NCI-H146 (cell line): ENCODE data around the gene TCN2.
A peak's percentile ranks its signal among the peaks of the same experiment; 100 is the strongest.
"Not testable (repeated sequence)": the region's sequence is repeated elsewhere in the genome, so short reads cannot be mapped to it uniquely, and the experiment has no call there.

ENCODE experiments used
- DNase-seq: peaks from one replicate; lab custom pipeline; 2025; lab: John Stamatoyannopoulos, UW

TCN2 gene

GRCh38 chr22:30578481-30578880, 28.5 kb upstream of the TCN2 start:
- DNase-seq: no peak

- no peak for DNase-seq
These were observed 26.1 kb upstream of the TCN2 start for GRCh38 chr22:30580896-30581295.

GRCh38 chr22:30582051-30582450, 24.9 kb upstream of the TCN2 start:
- no peak for DNase-seq

- no peak for DNase-seq
These were observed 24.0 kb upstream of the TCN2 start for GRCh38 chr22:30582788-30583545.

- no peak for DNase-seq
These were observed 22.5 kb upstream of the TCN2 start for GRCh38 chr22:30584441-30584840.

GRCh38 chr22:30586414-30586813, 20.6 kb upstream of the TCN2 start:
- DNase-seq: no peak

GRCh38 chr22:30591191-30591587, 15.8 kb upstream of the TCN2 start:
- DNase-seq: no peak

GRCh38 chr22:30591588-30592359, 15.2 kb upstream of the TCN2 start, which contains the start of gene PES1:
TSS of gene PES1 (minus strand) at chr22:30591910. CDS start at chr22:30591833, 77 bp downstream.
- DNase-seq: peak; percentile 96

GRCh38 chr22:30592360-30592713, 14.6 kb upstream of the TCN2 start:
- DNase-seq: not testable (repeated sequence)

GRCh38 chr22:30596199-30596598, 10.8 kb upstream of the TCN2 start:
- DNase-seq: no peak

- no peak for DNase-seq
These were observed 10.1 kb upstream of the TCN2 start for GRCh38 chr22:30596886-30597285.

GRCh38 chr22:30598986-30599385, 8.0 kb upstream of the TCN2 start:
- DNase-seq: no peak

- no peak for DNase-seq
These were observed 6.1 kb upstream of the TCN2 start for GRCh38 chr22:30600921-30601320.

- no peak for DNase-seq
These were observed 5.5 kb upstream of the TCN2 start for GRCh38 chr22:30601464-30601863.

- peak; percentile 33 for DNase-seq
These were observed 4.9 kb upstream of the TCN2 start for GRCh38 chr22:30602049-30602448.

- no peak for DNase-seq
These were observed 3.2 kb upstream of the TCN2 start for GRCh38 chr22:30603801-30604200.

- no peak for DNase-seq
These were observed 2.3 kb upstream of the TCN2 start for GRCh38 chr22:30604723-30605122.

GRCh38 chr22:30605449-30606110, 1.4 kb upstream of the TCN2 start:
- peak; percentile 31 for DNase-seq

- no peak for DNase-seq
These were observed 441 bp downstream of the TCN2 start for GRCh38 chr22:30607300-30607930.

- DNase-seq: no peak
These were observed 965 bp downstream of the TCN2 start for GRCh38 chr22:30607939-30608338.

- no peak for DNase-seq
These were observed 2.5 kb downstream of the TCN2 start for GRCh38 chr22:30609260-30610185.
